HS-27A (cell line): Measurements from ENCODE around the gene MVB12B.

Experiments used
- DNase-seq: peaks from one replicate; pipeline ENCODE4 v3.0.0-alpha.2; 2012; ENCODE audit warnings: low read depth, missing footprints

MVB12B gene

GRCh38 chr9:126494746-126495145 lies 168.1 kb downstream of the MVB12B start:
- DNase-seq: no peak

GRCh38 chr9:126495411-126496180 lies 169.0 kb downstream of the MVB12B start:
- DNase-seq: no peak

DNA sequence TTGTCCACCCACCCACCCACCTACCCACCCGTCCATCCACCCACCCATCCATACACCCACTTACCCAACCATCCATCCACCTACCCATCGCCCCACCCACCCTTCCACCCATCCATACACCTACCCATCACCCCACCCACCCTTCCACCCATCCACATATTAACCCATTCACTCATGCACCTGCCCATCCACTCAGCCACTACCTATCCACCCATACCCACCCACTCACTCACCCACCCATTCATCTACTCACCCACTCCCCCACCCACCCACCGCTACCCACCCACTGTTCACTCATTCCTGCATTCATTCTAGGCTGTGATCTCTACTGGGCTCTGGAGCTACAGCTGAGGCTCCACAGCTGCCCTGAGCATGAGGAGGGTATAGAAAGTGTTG lies 169.6 kb downstream of the MVB12B start:
- DNase-seq: no peak

DNA sequence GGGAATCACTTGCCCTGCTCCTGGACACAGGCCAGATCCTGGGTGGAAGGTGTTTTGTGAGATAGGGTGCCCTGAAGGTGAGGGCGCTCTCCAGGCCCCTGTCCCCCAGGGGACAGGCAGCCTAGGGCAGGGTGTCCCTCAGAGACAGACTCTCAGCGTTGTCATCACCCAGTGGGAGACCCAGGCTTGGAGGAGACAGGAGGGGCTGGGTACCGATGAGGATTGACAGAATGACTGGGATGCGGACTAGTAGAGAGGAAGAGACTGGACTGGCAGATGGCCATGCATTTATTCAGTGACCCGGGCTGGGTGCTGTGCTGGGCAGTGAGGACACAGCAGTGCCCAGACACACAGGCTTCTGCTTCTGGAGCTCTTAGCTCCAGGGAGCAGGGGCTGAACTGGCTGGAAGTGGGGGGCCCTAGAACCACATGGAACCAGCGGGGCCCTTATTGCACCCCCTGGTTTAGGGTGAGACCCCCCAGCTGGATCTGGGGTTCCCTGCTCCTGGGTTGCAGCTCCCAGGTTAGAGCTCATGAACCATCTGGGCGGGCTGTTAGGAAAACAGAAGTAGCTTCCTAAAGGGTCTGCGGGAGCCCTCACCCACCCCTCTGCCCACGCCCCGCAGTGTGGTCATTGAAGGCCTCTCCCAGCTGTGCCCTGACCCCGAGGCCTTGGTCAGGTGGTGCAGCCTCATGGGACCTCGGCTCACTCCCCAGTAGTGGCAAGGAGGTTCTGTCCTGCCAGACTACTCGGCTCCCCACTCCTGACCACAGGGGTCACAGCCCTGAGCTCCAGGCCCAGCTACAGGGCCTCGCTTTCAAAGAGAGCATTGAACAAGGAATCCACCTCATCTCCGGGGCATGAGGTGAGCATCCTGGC lies 170.4 kb downstream of the MVB12B start:
- no peak for DNase-seq

DNA sequence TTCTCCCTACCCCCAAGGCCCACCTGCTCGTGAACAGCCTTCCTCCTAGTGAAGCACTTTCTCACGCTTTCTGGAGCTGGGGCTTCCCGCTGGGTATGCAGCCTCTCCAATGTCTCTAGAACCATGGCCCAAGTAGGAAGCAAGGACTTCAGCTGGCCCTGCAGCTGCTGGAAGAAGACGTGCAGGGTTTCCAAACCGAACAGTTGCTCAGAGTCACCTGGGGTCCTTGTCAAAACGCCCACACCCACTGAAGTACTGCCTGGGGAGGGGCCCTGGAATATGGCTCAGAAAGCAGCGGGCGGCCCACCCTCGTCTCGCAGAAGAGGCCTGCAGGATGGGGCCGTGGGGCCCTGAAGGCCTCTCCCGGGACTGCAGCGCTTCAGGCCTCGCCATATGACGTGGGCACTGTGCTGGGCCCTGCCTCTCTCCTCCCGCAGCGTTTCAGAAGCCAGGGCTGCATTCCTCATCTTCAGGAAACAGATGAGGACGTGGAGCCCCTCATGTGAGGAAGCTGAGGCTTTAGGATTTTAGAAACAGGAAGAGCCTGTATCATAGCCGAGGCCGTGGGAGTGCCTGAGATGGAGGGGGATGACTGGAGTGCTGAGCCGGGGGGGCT lies 171.1 kb downstream of the MVB12B start:
- DNase-seq: no peak

GRCh38 chr9:126498331-126498730 lies 171.7 kb downstream of the MVB12B start:
- no peak for DNase-seq

DNA sequence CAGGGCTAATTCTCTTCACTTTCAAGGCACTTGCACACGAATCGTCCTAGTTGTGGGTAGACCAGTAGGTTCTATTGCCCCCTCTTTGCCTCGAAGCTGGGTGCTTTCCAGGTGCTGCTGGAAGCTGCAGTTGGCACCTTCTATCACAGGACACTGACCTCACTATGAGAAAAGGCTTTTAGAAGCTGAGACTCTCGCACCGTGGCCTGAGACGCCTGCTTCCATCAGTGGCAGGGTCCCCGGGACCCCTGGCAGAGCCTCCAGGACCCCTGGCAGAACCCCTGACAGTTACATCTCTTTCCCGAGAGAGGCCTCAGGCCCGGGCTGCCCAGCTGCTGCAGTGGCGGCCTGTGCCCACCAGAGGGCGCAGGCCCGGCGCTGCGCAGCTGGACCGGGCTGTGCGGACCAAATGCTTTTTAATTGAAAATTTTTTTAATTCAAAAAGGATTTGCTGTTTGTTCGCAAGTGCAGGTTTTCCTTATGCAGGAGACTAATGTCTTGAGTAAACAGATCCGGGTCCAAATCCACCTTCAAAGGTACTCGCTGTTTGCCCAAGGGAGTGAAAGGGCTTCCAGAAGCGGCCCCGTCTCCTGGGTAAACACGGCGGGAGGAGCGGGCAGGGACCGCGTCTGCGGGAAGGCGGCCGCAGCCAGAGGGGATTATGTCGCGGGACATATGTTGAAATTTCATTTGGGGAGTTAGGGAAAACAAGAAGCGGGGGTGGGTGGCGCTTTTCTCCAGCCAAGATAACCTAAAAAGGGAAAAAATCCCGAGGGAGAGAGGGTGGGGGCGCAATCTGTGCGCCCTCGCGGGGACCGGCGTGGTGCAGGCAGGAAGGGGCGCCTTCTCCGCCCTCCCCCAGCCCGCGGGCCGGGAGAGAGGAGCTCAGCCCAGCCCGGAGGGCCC lies 172.6 kb downstream of the MVB12B start:
- no peak for DNase-seq

- no peak for DNase-seq
Measured at GRCh38 chr9:126499911-126500599, 173.4 kb downstream of the MVB12B start.

- no peak for DNase-seq
Measured at GRCh38 chr9:126500600-126501382, 174.2 kb downstream of the MVB12B start.

DNA sequence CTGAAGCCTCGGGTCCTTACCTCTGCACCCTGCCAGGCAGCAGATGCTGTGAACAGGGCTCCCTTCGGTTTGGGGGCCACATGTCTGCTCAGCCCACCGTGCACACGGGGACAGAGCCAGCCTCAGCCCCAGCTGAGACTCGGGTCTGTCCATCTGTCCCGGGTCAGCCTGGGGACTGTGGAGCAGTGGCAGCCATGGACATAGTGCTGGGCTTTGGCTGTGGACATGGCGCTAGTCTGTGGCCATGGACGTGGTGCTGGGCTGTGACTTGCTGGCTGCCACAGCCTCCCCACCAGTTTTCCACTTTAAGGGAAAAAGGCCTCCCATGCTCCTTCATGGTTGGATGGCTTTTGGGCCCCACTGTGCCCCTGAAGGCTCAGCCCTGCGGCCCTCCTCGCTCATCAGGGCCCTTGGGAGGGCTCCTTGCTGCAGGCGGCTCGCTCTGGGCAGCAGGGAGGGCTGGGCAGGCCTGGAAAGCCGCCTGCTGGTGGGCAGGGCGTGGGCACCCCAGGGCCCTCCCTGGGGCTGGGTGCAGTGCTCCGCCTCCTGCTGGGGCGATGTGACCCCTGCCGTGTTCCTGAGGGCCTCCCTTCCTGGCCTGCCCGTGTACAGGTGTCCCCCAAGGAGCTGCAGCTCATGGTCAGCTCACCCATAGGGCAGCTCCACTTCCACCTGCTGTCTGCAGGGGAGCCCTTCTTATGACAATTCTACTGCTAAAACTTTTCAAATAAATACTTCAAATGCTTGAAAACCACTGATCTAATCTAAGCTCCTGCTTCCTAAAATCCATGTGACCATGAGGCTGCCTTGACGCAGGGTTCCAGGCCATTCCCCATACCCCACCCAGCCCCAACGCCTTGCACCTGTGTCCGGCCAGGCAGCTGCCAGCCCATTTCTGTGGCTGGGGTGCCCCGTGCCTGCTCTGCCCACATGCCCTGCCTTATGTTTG lies 175.0 kb downstream of the MVB12B start:
- no peak for DNase-seq

DNA sequence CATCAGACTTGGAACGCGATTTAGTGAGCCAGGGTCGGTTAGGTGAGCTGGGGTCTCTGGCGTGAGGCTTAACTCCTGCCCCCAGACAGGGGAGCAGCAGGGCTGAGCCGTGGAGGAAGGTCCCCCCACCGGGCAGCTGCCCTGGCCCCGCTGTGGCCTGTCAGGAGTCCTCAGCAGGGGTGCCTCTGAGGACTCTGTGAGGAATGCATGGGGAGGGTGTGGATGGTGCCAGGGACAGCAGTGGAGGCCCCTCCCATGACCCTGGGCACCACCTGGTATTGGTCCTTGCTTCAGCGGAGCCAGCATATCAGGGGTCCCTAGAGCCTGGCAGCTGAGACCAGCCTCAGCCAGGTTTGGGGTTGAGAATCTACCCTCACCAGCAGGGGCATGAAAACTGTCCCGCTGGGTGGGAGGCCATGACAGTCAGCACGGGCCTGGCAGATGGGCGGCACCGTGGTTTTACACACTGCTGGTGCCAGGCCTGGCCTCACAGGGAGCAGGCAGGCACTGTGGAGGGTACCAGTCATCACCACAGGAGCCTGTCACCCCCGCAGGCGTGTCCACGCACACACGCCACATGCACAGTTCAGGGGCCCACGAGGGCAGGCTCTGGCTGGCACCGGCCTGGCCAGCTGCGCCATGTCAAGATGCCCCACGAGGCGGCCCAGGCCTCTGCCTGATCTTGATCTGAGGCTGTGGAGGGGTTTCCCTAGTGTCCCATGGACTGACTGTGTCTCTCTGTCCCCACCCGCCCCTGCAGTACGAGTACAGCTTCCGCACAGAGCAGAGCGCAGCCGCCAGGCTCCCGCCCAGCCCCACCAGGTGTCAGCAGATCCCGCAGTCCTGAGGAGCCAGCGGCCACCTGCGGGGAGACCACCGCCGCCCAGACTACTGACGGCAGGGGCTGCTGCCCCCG lies 176.0 kb downstream of the MVB12B start:
- no peak for DNase-seq

DNA sequence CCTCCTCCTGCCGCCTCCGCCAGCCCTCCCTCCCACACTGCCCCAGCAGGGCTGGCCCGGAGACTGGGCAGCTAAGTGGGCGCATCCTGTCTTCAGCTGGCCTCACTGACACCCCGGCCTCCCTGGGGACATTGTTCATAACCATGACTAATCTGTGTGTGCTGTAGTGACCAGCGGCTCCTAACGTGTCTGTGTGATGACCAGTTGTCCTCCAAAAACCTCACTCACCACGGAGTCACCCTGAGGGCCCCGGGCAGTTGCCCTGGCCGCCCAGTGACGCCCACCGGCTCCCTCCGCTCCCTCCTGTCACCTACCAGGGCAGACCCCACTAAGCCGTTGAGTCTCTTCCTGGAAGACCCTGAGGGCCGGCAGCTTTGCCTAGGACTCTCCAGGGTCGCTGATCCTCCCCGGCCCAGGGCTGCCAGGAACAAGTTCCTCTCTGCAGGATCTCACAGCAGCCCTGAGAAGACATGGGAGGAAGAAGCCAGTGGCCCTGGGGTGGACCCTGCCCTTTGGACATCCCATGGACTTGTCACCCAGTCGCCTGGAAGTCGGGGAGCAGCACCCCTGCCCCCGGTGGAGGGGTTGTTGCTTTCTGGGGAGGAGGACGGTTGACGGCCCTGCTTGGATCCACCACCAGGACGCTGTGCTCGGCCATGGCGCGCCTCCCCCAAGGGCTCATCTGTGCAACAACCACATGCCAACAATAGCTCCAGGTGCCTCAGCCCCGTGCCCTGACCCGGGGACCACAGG lies 176.9 kb downstream of the MVB12B start:
- no peak for DNase-seq

- no peak for DNase-seq
Measured at GRCh38 chr9:126504086-126504976, 177.7 kb downstream of the MVB12B start.

- no peak for DNase-seq
Measured at GRCh38 chr9:126504977-126505455, 178.4 kb downstream of the MVB12B start.

DNA sequence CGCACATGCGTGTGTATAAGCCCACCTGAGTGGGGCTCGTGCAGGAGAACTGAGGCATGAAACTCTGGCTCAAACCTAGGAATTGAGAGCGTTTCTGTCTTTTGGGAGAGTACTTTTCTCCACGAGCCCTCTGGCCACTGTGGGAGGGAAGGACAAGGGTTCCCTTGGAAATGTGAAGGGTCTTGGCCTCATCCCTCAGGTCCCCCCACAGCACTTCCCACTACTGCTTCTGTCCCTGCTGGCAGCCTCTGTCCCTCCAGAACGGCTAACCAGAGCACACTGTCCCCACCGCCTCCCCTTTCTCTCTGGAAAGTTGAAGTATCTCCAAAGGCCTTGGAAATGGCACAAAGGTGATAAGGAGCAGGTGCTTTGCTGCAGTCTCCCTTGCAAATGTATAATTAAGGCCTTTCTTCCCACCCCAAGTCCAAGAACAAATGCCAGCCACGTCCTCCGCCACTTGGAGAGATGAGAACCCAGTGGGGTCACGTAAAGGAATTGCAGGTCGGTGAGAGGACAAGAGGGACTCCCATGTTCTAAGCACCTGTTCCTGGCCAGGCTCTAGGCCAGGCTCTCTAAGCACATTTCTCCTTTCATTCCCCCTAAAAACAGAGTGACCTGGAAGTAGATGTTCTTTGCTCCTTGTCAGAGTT lies 179.2 kb downstream of the MVB12B start:
- no peak for DNase-seq
